ENCODE data around the gene RANBP17. TPM values are rescaled to one million over a fixed set of nuclear protein-coding genes. Genes with fewer than 3 reads are reported as not detected.

The RANBP17 gene
- total RNA-seq = not detected in 2 replicates
- total RNA-seq (2013) = 0.75 TPM
- not detected in 2 replicates for polyA plus RNA-seq
- polyA minus RNA-seq = 0.21 TPM in 1 of 2 replicates, not detected in the other

DNA sequence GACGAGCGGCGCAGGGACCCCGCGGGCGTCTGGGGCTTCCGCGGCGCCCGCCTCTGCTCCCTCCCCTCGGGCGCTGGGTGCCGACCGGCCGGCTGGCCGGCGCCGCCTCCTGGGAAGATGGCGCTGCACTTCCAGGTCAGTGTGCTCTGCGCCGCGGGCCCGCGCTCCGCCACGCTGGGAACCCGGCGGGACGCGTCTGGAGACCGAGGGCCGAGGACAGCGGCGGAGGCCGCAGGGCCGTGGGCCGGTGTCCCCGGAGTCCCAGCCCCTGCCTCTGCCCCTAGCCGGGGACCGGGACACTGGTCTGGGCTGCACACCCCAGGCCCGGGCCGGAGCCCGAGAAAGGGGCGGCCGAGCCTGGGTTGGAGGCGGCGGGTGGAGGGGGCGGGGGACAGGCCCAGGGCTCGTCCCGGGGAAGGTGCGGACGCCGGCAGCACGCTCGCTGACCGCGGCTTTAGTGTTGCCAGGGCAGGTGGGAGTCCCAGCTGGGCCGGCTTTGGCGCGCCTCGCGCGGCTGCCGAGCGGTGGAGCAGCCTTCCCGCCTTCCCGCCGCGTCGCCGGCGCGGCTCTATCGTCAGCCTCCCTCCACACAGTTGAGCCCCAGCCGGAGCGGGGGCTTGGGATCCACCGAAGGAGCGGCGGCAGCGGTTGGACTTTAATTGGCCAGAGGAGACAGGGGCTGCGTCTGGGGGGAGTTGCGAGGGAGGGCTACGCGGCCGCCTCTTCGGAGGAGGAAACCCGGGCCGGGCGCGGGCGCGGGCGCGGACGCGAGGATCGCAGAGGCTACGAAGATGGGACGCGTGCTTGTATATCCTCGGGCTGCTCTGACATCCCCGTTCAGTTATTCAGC is at the start of gene RANBP17:
Gene RANBP17 (plus strand): TSS at position 102 of the 850 bp plus-strand sequence.
- Mint-ChIP-seq H3K4me1 (peaks cover 2% of the 10 kb centered on the region), H3K9me3 (ENCODE audit: insufficient read depth) (peaks cover 14% of the 10 kb centered on the region), H3K27ac (no peak within 1 kb of the TSS), H3K4me3 (no peak within 1 kb of the TSS), H3K27me3 (peaks cover 44% of the 10 kb centered on the region)
- ChIA-PET POLR2A (no interaction called here), CTCF (no interaction called here)
- no peak within 1 kb of the TSS for H3K9ac ChIP-seq (ENCODE audit: low read length)
- WGBS (ENCODE audit: insufficient coverage) = 12% methylated on average over 94 of the region's 102 CpGs
- no peaks in the 10 kb centered on the region for H3K36me3 ChIP-seq (replicated peaks in 1 of 2; ENCODE audit: control extremely low read depth in 1 of 2, control insufficient read depth in 1 of 2, extremely low read depth in 1 of 2, insufficient read depth in 2 of 2, low read length in 1 of 2)
- no peaks in the 10 kb centered on the region for H3K79me2 ChIP-seq (ENCODE audit: control insufficient read depth, insufficient read depth, low read length)
- intact Hi-C loops (cut with micrococcal nuclease) = no loop called here
- H4K20me1 ChIP-seq (ENCODE audit: control insufficient read depth, insufficient read depth, low read length, poor library complexity, severe bottlenecking) = no peaks in the 10 kb centered on the region
- no peak within 1 kb of the TSS for H3K27ac ChIP-seq (ENCODE audit: low read length in 2 of 2)
- H3K4me1 ChIP-seq (ENCODE audit: control insufficient read depth in 2 of 2, insufficient read depth in 2 of 2, low read length in 2 of 2) = peaks cover 0 to 3% of the 10 kb centered on the region in 2 donors
- H2AFZ ChIP-seq (ENCODE audit: insufficient read depth, low read depth, low read length, poor library complexity, severe bottlenecking) = no peak within 1 kb of the TSS
- TF ChIP-seq EZH2 (IDR thresholded peaks at IDR 0.05; ENCODE audit: borderline replicate concordance, insufficient read depth, low read depth, low read length, poor library complexity, severe bottlenecking) = no peak
- TF ChIP-seq, protein P1, sequence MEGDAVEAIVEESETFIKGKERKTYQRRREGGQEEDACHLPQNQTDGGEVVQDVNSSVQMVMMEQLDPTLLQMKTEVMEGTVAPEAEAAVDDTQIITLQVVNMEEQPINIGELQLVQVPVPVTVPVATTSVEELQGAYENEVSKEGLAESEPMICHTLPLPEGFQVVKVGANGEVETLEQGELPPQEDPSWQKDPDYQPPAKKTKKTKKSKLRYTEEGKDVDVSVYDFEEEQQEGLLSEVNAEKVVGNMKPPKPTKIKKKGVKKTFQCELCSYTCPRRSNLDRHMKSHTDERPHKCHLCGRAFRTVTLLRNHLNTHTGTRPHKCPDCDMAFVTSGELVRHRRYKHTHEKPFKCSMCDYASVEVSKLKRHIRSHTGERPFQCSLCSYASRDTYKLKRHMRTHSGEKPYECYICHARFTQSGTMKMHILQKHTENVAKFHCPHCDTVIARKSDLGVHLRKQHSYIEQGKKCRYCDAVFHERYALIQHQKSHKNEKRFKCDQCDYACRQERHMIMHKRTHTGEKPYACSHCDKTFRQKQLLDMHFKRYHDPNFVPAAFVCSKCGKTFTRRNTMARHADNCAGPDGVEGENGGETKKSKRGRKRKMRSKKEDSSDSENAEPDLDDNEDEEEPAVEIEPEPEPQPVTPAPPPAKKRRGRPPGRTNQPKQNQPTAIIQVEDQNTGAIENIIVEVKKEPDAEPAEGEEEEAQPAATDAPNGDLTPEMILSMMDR (IDR thresholded peaks at IDR 0.05) = no peak
- ATAC-seq (ENCODE audit: low read depth) (no peak), DNase-seq (no peak)
- peaks cover 7 to 14% (median 10%) of the 10 kb centered on the region in 3 donors for H3K9me3 ChIP-seq (ENCODE audit: control extremely low read depth in 1 of 3, control insufficient read depth in 2 of 3, insufficient read depth in 1 of 3, low read length in 2 of 3)
- no peak within 1 kb of the TSS for H3K4me2 ChIP-seq (replicated peaks; ENCODE audit: low read depth, low read length, poor library complexity, severe bottlenecking)
- H3K27me3 ChIP-seq (replicated peaks in 1 of 4; ENCODE audit: control extremely low read depth in 1 of 4, control insufficient read depth in 3 of 4, insufficient read depth in 4 of 4, low read length in 3 of 4) = peaks cover 0 to 15% (median 7%) of the 10 kb centered on the region in 4 experiments
- no peak within 1 kb of the TSS for H3K4me3 ChIP-seq (ENCODE audit: control extremely low read depth in 1 of 5, extremely low read depth in 1 of 5, insufficient read depth in 1 of 5, low read depth in 2 of 5, low read length in 4 of 5)

DNA sequence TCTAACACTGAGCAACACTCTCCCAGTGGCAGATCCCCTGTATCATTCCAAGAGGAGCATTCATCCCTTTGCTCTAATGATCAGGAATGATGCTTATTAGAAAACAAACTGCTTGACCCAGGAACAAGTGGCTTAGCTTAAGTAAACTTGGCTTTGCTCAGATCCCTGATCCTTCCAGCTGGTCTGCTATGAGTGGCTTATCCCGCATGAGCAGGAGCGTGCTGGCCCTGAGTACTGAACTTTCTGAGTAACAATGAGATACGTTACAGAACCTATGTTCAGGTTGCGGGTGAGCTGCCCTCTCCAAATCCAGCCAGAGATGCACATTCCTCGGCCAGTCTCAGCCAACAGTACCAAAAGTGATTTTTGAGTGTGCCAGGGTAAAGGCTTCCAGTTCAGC is 48.6 kb upstream of the RANBP17 start:
- ChIA-PET POLR2A (no interaction called here), CTCF (no interaction called here)
- Histone ChIP-seq H3K4me3 (ENCODE audit: control extremely low read depth in 1 of 5, extremely low read depth in 1 of 5, insufficient read depth in 1 of 5, low read depth in 2 of 5, low read length in 4 of 5) (no peak overlapping the region), H3K27ac (ENCODE audit: low read length in 2 of 2) (no peak overlapping the region), H3K9ac (ENCODE audit: low read length) (no peak overlapping the region), H3K4me2 (replicated peaks; ENCODE audit: low read depth, low read length, poor library complexity, severe bottlenecking) (no peak overlapping the region), H2AFZ (ENCODE audit: insufficient read depth, low read depth, low read length, poor library complexity, severe bottlenecking) (no peak overlapping the region), H3K27me3 (replicated peaks in 1 of 4; ENCODE audit: control extremely low read depth in 1 of 4, control insufficient read depth in 3 of 4, insufficient read depth in 4 of 4, low read length in 3 of 4) (peaks cover 0 to 4% (median 0%) of the 10 kb centered on the region in 4 experiments), H3K4me1 (ENCODE audit: control insufficient read depth in 2 of 2, insufficient read depth in 2 of 2, low read length in 2 of 2) (no peaks in the 10 kb centered on the region), H3K36me3 (replicated peaks in 1 of 2; ENCODE audit: control extremely low read depth in 1 of 2, control insufficient read depth in 1 of 2, extremely low read depth in 1 of 2, insufficient read depth in 2 of 2, low read length in 1 of 2) (no peaks in the 10 kb centered on the region), H3K9me3 (ENCODE audit: control extremely low read depth in 1 of 3, control insufficient read depth in 2 of 3, insufficient read depth in 1 of 3, low read length in 2 of 3) (no peaks in the 10 kb centered on the region), H4K20me1 (ENCODE audit: control insufficient read depth, insufficient read depth, low read length, poor library complexity, severe bottlenecking) (no peaks in the 10 kb centered on the region), H3K79me2 (ENCODE audit: control insufficient read depth, insufficient read depth, low read length) (no peaks in the 10 kb centered on the region)
- Mint-ChIP-seq H3K4me3 (no peak overlapping the region), H3K27ac (no peak overlapping the region), H3K4me1 (no peaks in the 10 kb centered on the region), H3K27me3 (peaks cover 13% of the 10 kb centered on the region), H3K9me3 (ENCODE audit: insufficient read depth) (no peaks in the 10 kb centered on the region)
- ATAC-seq (ENCODE audit: low read depth) (no peak), DNase-seq (no peak)
- intact Hi-C loops (cut with micrococcal nuclease) = no loop called here
- WGBS (ENCODE audit: insufficient coverage) = 98% methylated on average over 3 of the region's 5 CpGs
- TF ChIP-seq EZH2 (IDR thresholded peaks at IDR 0.05; ENCODE audit: borderline replicate concordance, insufficient read depth, low read depth, low read length, poor library complexity, severe bottlenecking) = no peak
- TF ChIP-seq, protein P1 (IDR thresholded peaks at IDR 0.05) = no peak
